ENCODE results near the gene SAP30BP. TPM values are rescaled to one million over a fixed set of nuclear protein-coding genes. Genes with fewer than 3 reads are reported as not detected.

The SAP30BP gene
- total and polyA plus RNA-seq, 2 donors (not counting 3 experiments of a cell fraction or from before 2014, with no cell fraction given) = 116 to 151 TPM

GRCh38 chr17:75719732-75720131 lies 52.6 kb downstream of the SAP30BP start:
- ChIA-PET POLR2A (interaction anchor here (0.7 kb wide), 1 partner anchor 10 kb away, joined by 3 read pairs; no protein-coding TSS in a partner anchor), CTCF (interaction anchor here (0.8 to 5.2 kb wide), 9 partner anchors 23 to 86 kb away, joined by 3 to 33 read pairs (median 8); partner anchors contain the start of gene SMIM5)
- H3K4me2 ChIP-seq (ENCODE audit: insufficient read depth, low read length) = no peak overlapping the region
- H3K36me3 ChIP-seq (ENCODE audit: control insufficient read depth in 2 of 2, extremely low read depth in 1 of 2, insufficient read depth in 2 of 2, low read length in 2 of 2) = no peaks in the 10 kb centered on the region
- H3K79me2 ChIP-seq (ENCODE audit: control insufficient read depth, insufficient read depth, low read length) = no peaks in the 10 kb centered on the region
- H3K4me3 ChIP-seq (replicated peaks in 1 of 3; ENCODE audit: insufficient read depth in 1 of 3, low read depth in 1 of 3, low read length in 3 of 3) = no peak overlapping the region
- peaks cover 2% of the 10 kb centered on the region for H3K4me1 ChIP-seq (ENCODE audit: control insufficient read depth, extremely low read depth, insufficient read depth, low read length)
- no peaks in the 10 kb centered on the region for H4K20me1 ChIP-seq (replicated peaks; ENCODE audit: control insufficient read depth, extremely low read depth, insufficient read depth, low read length)
- no peak overlapping the region for H2AFZ ChIP-seq (ENCODE audit: low read depth, low read length)
- dilution Hi-C loops (cut with MboI; ENCODE audit: extremely low pct_ligation_motif_present, low sequenced_read_pairs) = no loop called here
- intact Hi-C loops (cut with micrococcal nuclease) = no loop called here
- DNase-seq (ENCODE audit: low read depth, low spot score) = no peak
- peaks cover 6 to 11% of the 10 kb centered on the region in 2 experiments for H3K27me3 ChIP-seq (ENCODE audit: control insufficient read depth in 2 of 2, insufficient read depth in 2 of 2, low read length in 2 of 2)
- H3K9me3 ChIP-seq (replicated peaks; ENCODE audit: control insufficient read depth, insufficient read depth, low read length) = no peaks in the 10 kb centered on the region
- H3K9ac ChIP-seq (replicated peaks; ENCODE audit: extremely low read depth, insufficient read depth, low read length) = no peak overlapping the region
- no peak for FAIRE-seq
- no peak overlapping the region for H3K27ac ChIP-seq (ENCODE audit: insufficient read depth, low read depth, low read length)
- no TSS peak for BruUV-seq (replicated peaks)
- no peaks in the 10 kb centered on the region for H3K9me1 ChIP-seq (replicated peaks; ENCODE audit: control insufficient read depth, extremely low read depth, insufficient read depth, low read length)
- TF ChIP-seq MYC (IDR thresholded peaks at IDR 0.05; ENCODE audit: low read depth, low read length) = no peak
- TF ChIP-seq FOS (IDR thresholded peaks at IDR 0.05; ENCODE audit: borderline replicate concordance, insufficient read depth, low read length) = no peak
- TF ChIP-seq EZH2 (IDR thresholded peaks at IDR 0.05; ENCODE audit: borderline replicate concordance, low read depth, low read length, severe bottlenecking) = peak; percentile 6
- TF ChIP-seq, protein P1, sequence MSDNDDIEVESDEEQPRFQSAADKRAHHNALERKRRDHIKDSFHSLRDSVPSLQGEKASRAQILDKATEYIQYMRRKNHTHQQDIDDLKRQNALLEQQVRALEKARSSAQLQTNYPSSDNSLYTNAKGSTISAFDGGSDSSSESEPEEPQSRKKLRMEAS (IDR thresholded peaks at IDR 0.05; ENCODE audit: insufficient read depth, insufficient read length) = no peak
- no peak for TF ChIP-seq JUN (IDR thresholded peaks at IDR 0.05; ENCODE audit: borderline replicate concordance, insufficient read depth, insufficient read length, low read depth)
- TF ChIP-seq POLR2A (IDR thresholded peaks at IDR 0.05; ENCODE audit: low read depth, low read length) = no peak

- FAIRE-seq = peak; percentile 8
Observed at GRCh38 chr17:75720656-75721462, 53.7 kb downstream of the SAP30BP start, which contains the start of gene ITGB4. Gene ITGB4, plus strand, starts transcription at chr17:75721459. Its CDS starts 3,245 bp downstream, at chr17:75724704.

More at GRCh38 chr17:75720656-75721462, 53.7 kb downstream of the SAP30BP start, which contains the start of gene ITGB4:
- Histone ChIP-seq H2AFZ (ENCODE audit: low read depth, low read length) (peak within 1 kb of the TSS; percentile 37), H4K20me1 (replicated peaks; ENCODE audit: control insufficient read depth, extremely low read depth, insufficient read depth, low read length) (no peaks in the 10 kb centered on the region), H3K9me1 (replicated peaks; ENCODE audit: control insufficient read depth, extremely low read depth, insufficient read depth, low read length) (no peaks in the 10 kb centered on the region), H3K4me1 (ENCODE audit: control insufficient read depth, extremely low read depth, insufficient read depth, low read length) (peaks cover 2% of the 10 kb centered on the region), H3K79me2 (ENCODE audit: control insufficient read depth, insufficient read depth, low read length) (no peaks in the 10 kb centered on the region), H3K36me3 (ENCODE audit: control insufficient read depth in 2 of 2, extremely low read depth in 1 of 2, insufficient read depth in 2 of 2, low read length in 2 of 2) (no peaks in the 10 kb centered on the region), H3K27me3 (ENCODE audit: control insufficient read depth in 2 of 2, insufficient read depth in 2 of 2, low read length in 2 of 2) (peaks cover 6 to 11% of the 10 kb centered on the region in 2 experiments), H3K9me3 (replicated peaks; ENCODE audit: control insufficient read depth, insufficient read depth, low read length) (no peaks in the 10 kb centered on the region), H3K9ac (replicated peaks; ENCODE audit: extremely low read depth, insufficient read depth, low read length) (no peak within 1 kb of the TSS), H3K27ac (ENCODE audit: insufficient read depth, low read depth, low read length) (no peak within 1 kb of the TSS), H3K4me3 (replicated peaks in 1 of 3; ENCODE audit: insufficient read depth in 1 of 3, low read depth in 1 of 3, low read length in 3 of 3) (peak within 1 kb of the TSS in 2 of 3 experiments; percentile 6 to 33), H3K4me2 (ENCODE audit: insufficient read depth, low read length) (no peak within 1 kb of the TSS)
- intact Hi-C loops (cut with micrococcal nuclease) (no loop called here), dilution Hi-C loops (cut with MboI; ENCODE audit: extremely low pct_ligation_motif_present, low sequenced_read_pairs) (no loop called here)
- ChIA-PET POLR2A (interaction anchor here (1.3 kb wide), 1 partner anchor 34 kb away, joined by 3 read pairs; no protein-coding TSS in a partner anchor), CTCF (interaction anchor here (0.6 to 5.2 kb wide), 13 partner anchors 17 to 88 kb away, joined by 3 to 33 read pairs (median 4); partner anchors contain the start of gene SMIM5)
- TF ChIP-seq EZH2 (IDR thresholded peaks at IDR 0.05; ENCODE audit: borderline replicate concordance, low read depth, low read length, severe bottlenecking) (peak; percentile 63), MYC (IDR thresholded peaks at IDR 0.05; ENCODE audit: low read depth, low read length) (no peak)
- peak; percentile 30 for DNase-seq (ENCODE audit: low read depth, low spot score)
- no TSS peak for BruUV-seq (replicated peaks)

All from endothelial cell of umbilical vein (primary cell).